Endothelial cell of umbilical vein (primary cell): ENCODE data around the gene TBC1D7.

Source experiments
- CTCF ChIP-seq, 2 donors: IDR thresholded peaks; 1 replicate in 1 of 2; 2 replicates in 1 of 2; pipeline ENCODE4 v1.5.1; 2011; ENCODE audit warnings: low read length in 2 of 2, mild to moderate bottlenecking in 2 of 2, moderate library complexity in 2 of 2, control low read depth in 1 of 2, inconsistent platforms in 1 of 2, low read depth in 1 of 2; ENCODE audit not compliant: insufficient read depth in 1 of 2; ENCODE audit errors: extremely low read depth in 1 of 2
- EZH2 ChIP-seq: IDR thresholded peaks from 2 replicates; pipeline ENCODE4 v1.6.1; 2012; ENCODE audit warnings: borderline replicate concordance, low read depth, mild to moderate bottlenecking, moderate library complexity, low read length, inconsistent platforms; ENCODE audit not compliant: severe bottlenecking
- MYC ChIP-seq: IDR thresholded peaks from one replicate; pipeline ENCODE4 v1.6.1; 2011; ENCODE audit warnings: mild to moderate bottlenecking, low read depth, low read length
- POLR2A ChIP-seq: IDR thresholded peaks from 2 replicates; pipeline ENCODE4 v1.6.1; 2012; ENCODE audit warnings: low read depth, mild to moderate bottlenecking, control low read depth, low read length
- POLR2AphosphoS5 ChIP-seq: IDR thresholded peaks from 2 replicates; pipeline ENCODE4 v1.6.1; 2012; ENCODE audit warnings: low read depth, mild to moderate bottlenecking, control low read depth, low read length, moderate library complexity; ENCODE audit not compliant: insufficient read depth

GRCh38 chr6:13373919-13374318 lies 45.6 kb upstream of the TBC1D7 start:
- TF ChIP-seq CTCF (IDR thresholded peaks at IDR 0.05; ENCODE audit: extremely low read depth in 1 of 2, insufficient read depth in 1 of 2, low read depth in 1 of 2, low read length in 2 of 2), result no peak
- TF ChIP-seq POLR2A, result no peak
- no peak for TF ChIP-seq MYC
- TF ChIP-seq POLR2AphosphoS5, result no peak
- TF ChIP-seq EZH2, result no peak
